Measurements from ENCODE around the gene AGER.

- TF ChIP-seq, protein P1, sequence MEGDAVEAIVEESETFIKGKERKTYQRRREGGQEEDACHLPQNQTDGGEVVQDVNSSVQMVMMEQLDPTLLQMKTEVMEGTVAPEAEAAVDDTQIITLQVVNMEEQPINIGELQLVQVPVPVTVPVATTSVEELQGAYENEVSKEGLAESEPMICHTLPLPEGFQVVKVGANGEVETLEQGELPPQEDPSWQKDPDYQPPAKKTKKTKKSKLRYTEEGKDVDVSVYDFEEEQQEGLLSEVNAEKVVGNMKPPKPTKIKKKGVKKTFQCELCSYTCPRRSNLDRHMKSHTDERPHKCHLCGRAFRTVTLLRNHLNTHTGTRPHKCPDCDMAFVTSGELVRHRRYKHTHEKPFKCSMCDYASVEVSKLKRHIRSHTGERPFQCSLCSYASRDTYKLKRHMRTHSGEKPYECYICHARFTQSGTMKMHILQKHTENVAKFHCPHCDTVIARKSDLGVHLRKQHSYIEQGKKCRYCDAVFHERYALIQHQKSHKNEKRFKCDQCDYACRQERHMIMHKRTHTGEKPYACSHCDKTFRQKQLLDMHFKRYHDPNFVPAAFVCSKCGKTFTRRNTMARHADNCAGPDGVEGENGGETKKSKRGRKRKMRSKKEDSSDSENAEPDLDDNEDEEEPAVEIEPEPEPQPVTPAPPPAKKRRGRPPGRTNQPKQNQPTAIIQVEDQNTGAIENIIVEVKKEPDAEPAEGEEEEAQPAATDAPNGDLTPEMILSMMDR (IDR thresholded peaks at IDR 0.05; ENCODE audit: extremely low read depth in 1 of 2, insufficient read depth in 1 of 2, low read depth in 1 of 2, low read length in 2 of 2) = no peak
- TF ChIP-seq POLR2A (IDR thresholded peaks at IDR 0.05; ENCODE audit: low read depth, low read length) (no peak), EZH2 (IDR thresholded peaks at IDR 0.05; ENCODE audit: borderline replicate concordance, low read depth, low read length, severe bottlenecking) (no peak), FOS (IDR thresholded peaks at IDR 0.05; ENCODE audit: borderline replicate concordance, insufficient read depth, low read length) (no peak), GATA2 (IDR thresholded peaks at IDR 0.05; ENCODE audit: insufficient read depth, insufficient read length, low read depth, low read length) (no peak)
Measured at GRCh38 chr6:32213649-32214048, 29.6 kb upstream of the AGER start.

Data from endothelial cell of umbilical vein (primary cell).